ENCODE results near the gene PLOD1. TPM values are rescaled to one million over a fixed set of nuclear protein-coding genes. Genes with fewer than 3 reads are reported as not detected.

Gene PLOD1
- total RNA-seq, 2 experiments from 2014 or later, result 15.7 to 16.5 TPM

GRCh38 chr1:12019858-12020509 lies 85.5 kb downstream of the PLOD1 start:
- no peak for DNase-seq
- H3K27me3 Mint-ChIP-seq, result no peaks in the 10 kb centered on the region
- H3K4me3 Mint-ChIP-seq, result peak overlapping the region; percentile 78
- H3K4me1 Mint-ChIP-seq, result peaks cover 49% of the 10 kb centered on the region
- H3K9me3 Mint-ChIP-seq, result no peaks in the 10 kb centered on the region
- peak overlapping the region; percentile 82 for H3K27ac Mint-ChIP-seq
- ChIA-PET POLR2A (interaction anchor here (0.7 to 6.9 kb wide), 15 partner anchors 11 to 111 kb away, joined by 3 to 124 read pairs (median 7); partner anchors contain the start of genes MFN2 and TNFRSF8), CTCF (interaction anchor here (0.7 to 2.7 kb wide), 12 partner anchors 11 to 158 kb away, joined by 3 to 17 read pairs (median 6); no protein-coding TSS in a partner anchor)
- peaks cover 46% of the 10 kb centered on the region for H3K36me3 Mint-ChIP-seq (ENCODE audit: low read depth)

- Mint-ChIP-seq H3K36me3 (ENCODE audit: low read depth) (peaks cover 53% of the 10 kb centered on the region), H3K4me3 (peak overlapping the region; percentile 27), H3K27ac (peak overlapping the region; percentile 53), H3K9me3 (no peaks in the 10 kb centered on the region), H3K4me1 (peaks cover 42% of the 10 kb centered on the region), H3K27me3 (no peaks in the 10 kb centered on the region)
- CTCF ChIA-PET, result interaction anchor here (0.5 kb wide), 1 partner anchor 9 kb away, joined by 3 read pairs; no protein-coding TSS in a partner anchor
- POLR2A ChIA-PET, result interaction anchor here (1.3 to 6.9 kb wide), 2 partner anchors 66 to 112 kb away, joined by 3 to 124 read pairs; no protein-coding TSS in a partner anchor
- no peak for DNase-seq
Observed at GRCh38 chr1:12021616-12022015, 87.1 kb downstream of the PLOD1 start.

GRCh38 chr1:12022036-12022435 lies 87.5 kb downstream of the PLOD1 start:
- Mint-ChIP-seq H3K9me3 (no peaks in the 10 kb centered on the region), H3K4me1 (peaks cover 43% of the 10 kb centered on the region), H3K27me3 (no peaks in the 10 kb centered on the region), H3K4me3 (peak overlapping the region; percentile 27), H3K27ac (peak overlapping the region; percentile 53), H3K36me3 (ENCODE audit: low read depth) (peaks cover 58% of the 10 kb centered on the region)
- POLR2A ChIA-PET, result interaction anchor here (1.3 to 6.9 kb wide), 3 partner anchors 9 to 113 kb away, joined by 3 to 124 read pairs (median 3); no protein-coding TSS in a partner anchor
- CTCF ChIA-PET, result interaction anchor here (0.5 kb wide), 1 partner anchor 8 kb away, joined by 3 read pairs; no protein-coding TSS in a partner anchor
- no peak for DNase-seq

Other genes with a start within 250 kb of the PLOD1 start
- under 1 TPM; 0.60 TPM for gene DRAXIN, start 243.0 kb upstream of the PLOD1 start, total RNA-seq
- 10 to 100 TPM; 52.7 to 57.3 TPM for gene AGTRAP, start 198.6 kb upstream of the PLOD1 start, total RNA-seq
- under 1 TPM in 1 of 2 experiments, not detected in 1; 0.25 TPM for gene C1orf167, start 172.5 kb upstream of the PLOD1 start, total RNA-seq
- gene MTHFR, start 128.8 kb upstream of the PLOD1 start, total RNA-seq, result 10 to 100 TPM; 29.4 to 32.2 TPM
- gene CLCN6, start 128.5 kb upstream of the PLOD1 start, total RNA-seq, result 10 to 100 TPM; 18.8 to 19.5 TPM
- gene NPPA, start 86.9 kb upstream of the PLOD1 start, total RNA-seq, result not detected
- gene NPPB, start 75.8 kb upstream of the PLOD1 start, total RNA-seq, result not detected
- 10 to 100 TPM; 41.5 to 41.9 TPM for gene KIAA2013, start 8.3 kb upstream of the PLOD1 start, total RNA-seq
- 10 to 100 TPM; 51.4 to 52.1 TPM for gene MFN2, start 45.7 kb downstream of the PLOD1 start, total RNA-seq
- 10 to 100 TPM; 98.3 to 98.6 TPM for gene MIIP, start 84.8 kb downstream of the PLOD1 start, total RNA-seq
- 10 to 100 TPM; 32.9 to 34.3 TPM for gene TNFRSF8, start 128.6 kb downstream of the PLOD1 start, total RNA-seq
- gene TNFRSF1B, start 232.3 kb downstream of the PLOD1 start, total RNA-seq, result 100 to 1,000 TPM; 434 to 447 TPM

Data from activated CD4-positive, alpha-beta memory T cell treated with anti-CD3 and anti-CD28 coated beads, Interleukin-2, amount 10 ng/mL, durations not matched to agents 7 days and 5 days (primary cell).